H54 (cell line): ENCODE results near the gene PIN1.
"Not testable (repeated sequence)": the region's sequence is repeated elsewhere in the genome, so short reads cannot be mapped to it uniquely, and the experiment has no call there.

Source experiments
- DNase-seq: peaks from one replicate; pipeline ENCODE4 v3.0.0; 2011; ENCODE audit warnings: low spot score, mixed read lengths; ENCODE audit not compliant: insufficient read length
- FAIRE-seq: peaks from 3 replicates; lab custom pipeline; 2011; peaks lifted over from hg19 to GRCh38; lab: Jason Lieb, UNC
- POLR2A ChIP-seq: IDR thresholded peaks from 2 replicates; pipeline ENCODE4 v1.6.1; 2011; ENCODE audit warnings: low read depth, mild to moderate bottlenecking, low read length

PIN1 gene

GRCh38 chr19:9797871-9798270 lies 37.2 kb upstream of the PIN1 start:
- no peak for FAIRE-seq
- no peak for TF ChIP-seq POLR2A

GRCh38 chr19:9799162-9799561 lies 36.0 kb upstream of the PIN1 start:
- FAIRE-seq (no peak), DNase-seq (no peak)
- TF ChIP-seq POLR2A = no peak

More at GRCh38 chr19:9797871-9798270, 37.2 kb upstream of the PIN1 start:
- DNase-seq = no peak

GRCh38 chr19:9801976-9802375 lies 33.1 kb upstream of the PIN1 start:
- DNase-seq = no peak
- no peak for FAIRE-seq
- no peak for TF ChIP-seq POLR2A

GRCh38 chr19:9806803-9807202 lies 28.3 kb upstream of the PIN1 start:
- DNase-seq (no peak), FAIRE-seq (no peak)
- no peak for TF ChIP-seq POLR2A

GRCh38 chr19:9808855-9809824 lies 26.0 kb upstream of the PIN1 start:
- DNase-seq = no peak
- no peak for TF ChIP-seq POLR2A
- no peak for FAIRE-seq

GRCh38 chr19:9811139-9811538 lies 24.0 kb upstream of the PIN1 start:
- TF ChIP-seq POLR2A = no peak; the same call in 1 of the 2 replicates
- FAIRE-seq (no peak), DNase-seq (no peak)

- DNase-seq = no peak
- no peak for FAIRE-seq
- no peak for TF ChIP-seq POLR2A
Observed at GRCh38 chr19:9818175-9818733, 16.9 kb upstream of the PIN1 start.

GRCh38 chr19:9818734-9819595 lies 16.2 kb upstream of the PIN1 start, which contains the start of gene FBXL12:
FBXL12 (minus strand) TSS chr19:9819079; CDS start chr19:9818813, 266 bp downstream.
- DNase-seq (peak; percentile 86), FAIRE-seq (peak; percentile 55)
- TF ChIP-seq POLR2A = peak; percentile 90

- FAIRE-seq (peak; percentile 93), DNase-seq (peak; percentile 95)
- no peak for TF ChIP-seq POLR2A
Observed at GRCh38 chr19:9819596-9819909, 15.6 kb upstream of the PIN1 start.

- not testable (repeated sequence) for DNase-seq, FAIRE-seq
Observed at GRCh38 chr19:9820034-9820433, 15.1 kb upstream of the PIN1 start.

- FAIRE-seq = no peak
- TF ChIP-seq POLR2A = no peak
- DNase-seq = no peak
Observed at GRCh38 chr19:9823816-9824215, 11.3 kb upstream of the PIN1 start.

- FAIRE-seq (peak; percentile 55), DNase-seq (peak; percentile 86)
- peak; percentile 77 for TF ChIP-seq POLR2A
Observed at GRCh38 chr19:9827289-9828238, 7.6 kb upstream of the PIN1 start, which contains the start of gene UBL5. UBL5 (plus strand) TSS chr19:9827918; CDS start chr19:9828338, 420 bp downstream.
